ENCODE data around the gene RRH.
"Not testable (repeated sequence)": the region's sequence is repeated elsewhere in the genome, so short reads cannot be mapped to it uniquely, and the experiment has no call there.

Gene RRH

GRCh38 chr4:109827672-109828071 is at the start of gene RRH:
TSS of gene RRH (plus strand) at chr4:109827972. CDS start at chr4:109828028, 56 bp downstream.
- no peak for DNase-seq

- not testable (repeated sequence) for DNase-seq
Measured at GRCh38 chr4:109782092-109782491, 45.7 kb upstream of the RRH start.

- no peak for DNase-seq
Measured at GRCh38 chr4:109786846-109787245, 40.9 kb upstream of the RRH start.

GRCh38 chr4:109787807-109788206 is 40.0 kb upstream of the RRH start:
- no peak for DNase-seq

- DNase-seq, result no peak
Measured at GRCh38 chr4:109795059-109795458, 32.7 kb upstream of the RRH start.

GRCh38 chr4:109798866-109799265 is 28.9 kb upstream of the RRH start:
- DNase-seq, result no peak

- no peak for DNase-seq
Measured at GRCh38 chr4:109801099-109801789, 26.5 kb upstream of the RRH start.

- DNase-seq, result no peak
Measured at GRCh38 chr4:109801895-109802319, 25.9 kb upstream of the RRH start, which contains the start of gene CFI. TSS of gene CFI (minus strand) at chr4:109801999. CDS start at chr4:109801971, 28 bp downstream.

- DNase-seq, result no peak
Measured at GRCh38 chr4:109803924-109804571, 23.7 kb upstream of the RRH start.

- no peak for DNase-seq
Measured at GRCh38 chr4:109809655-109810054, 18.1 kb upstream of the RRH start.

- no peak for DNase-seq
Measured at GRCh38 chr4:109810552-109811387, 17.0 kb upstream of the RRH start.

- DNase-seq, result no peak
Measured at GRCh38 chr4:109811707-109812106, 16.1 kb upstream of the RRH start.

GRCh38 chr4:109815151-109816081 is 12.4 kb upstream of the RRH start, which contains the start of gene GAR1:
TSS of gene GAR1 (plus strand) at chr4:109815762. CDS start at chr4:109816165, 403 bp downstream.
- peak; percentile 92 for DNase-seq

- peak; percentile 50 for DNase-seq
Measured at GRCh38 chr4:109816082-109816442, 11.7 kb upstream of the RRH start.

GRCh38 chr4:109816894-109817293 is 10.9 kb upstream of the RRH start:
- DNase-seq, result no peak

- DNase-seq, result no peak
Measured at GRCh38 chr4:109818268-109818667, 9.5 kb upstream of the RRH start.

- DNase-seq, result no peak
Measured at GRCh38 chr4:109820563-109820962, 7.2 kb upstream of the RRH start.

- no peak for DNase-seq
Measured at GRCh38 chr4:109821185-109821584, 6.6 kb upstream of the RRH start.

GRCh38 chr4:109826719-109827118 is 1.1 kb upstream of the RRH start:
- no peak for DNase-seq

GRCh38 chr4:109833756-109834155 is 6.0 kb downstream of the RRH start:
- DNase-seq, result no peak

GRCh38 chr4:109836985-109837384 is 9.2 kb downstream of the RRH start:
- DNase-seq, result no peak

GRCh38 chr4:109846395-109847098 is 18.8 kb downstream of the RRH start:
- DNase-seq, result no peak
